HG03159 (cell line): ENCODE measurements around the gene FBXW11.
A peak's percentile ranks its signal among the peaks of the same experiment; 100 is the strongest.
"Not testable (repeated sequence)": the region's sequence is repeated elsewhere in the genome, so short reads cannot be mapped to it uniquely, and the experiment has no call there.

ENCODE experiments used
- ATAC-seq: cut with Tn5 transposase; IDR thresholded peaks from one replicate; pipeline ENCODE4 v1.9.1; 2021; ENCODE audit warnings: mild to moderate bottlenecking, moderate library complexity; ENCODE audit not compliant: unreplicated experiment

Gene FBXW11

DNA sequence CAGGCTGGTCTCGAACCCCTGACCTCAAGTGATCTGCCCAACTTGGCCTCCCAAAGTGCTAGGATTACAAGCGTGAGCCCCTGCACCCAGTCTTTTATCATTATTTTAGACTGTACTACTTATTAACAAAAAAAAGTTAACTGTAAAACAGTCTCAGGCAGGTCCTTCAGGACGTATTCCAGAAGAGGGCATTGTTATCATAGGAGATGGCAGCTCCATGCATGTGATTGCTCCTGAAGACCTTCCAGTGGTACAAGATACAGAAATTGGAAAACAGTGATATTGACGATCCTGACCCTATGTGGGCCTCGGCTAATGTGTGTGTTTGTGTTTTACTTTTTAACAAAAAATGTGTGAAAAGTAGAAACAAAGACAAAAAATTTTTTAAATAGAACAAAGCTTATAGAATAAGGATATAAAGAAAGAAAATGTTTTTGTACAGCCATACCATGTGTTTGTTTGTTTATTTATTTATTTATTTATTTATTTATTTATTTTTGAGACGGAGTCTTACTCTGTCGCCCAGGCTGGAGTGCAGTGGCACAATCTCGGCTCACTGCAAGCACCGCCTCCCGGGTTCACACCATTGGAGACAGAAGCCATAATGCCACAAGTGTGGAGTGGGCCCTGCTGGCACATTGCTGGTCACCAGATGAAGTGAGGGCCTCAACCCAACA is 13.8 kb upstream of the FBXW11 start:
- ATAC-seq: not testable (repeated sequence)

DNA sequence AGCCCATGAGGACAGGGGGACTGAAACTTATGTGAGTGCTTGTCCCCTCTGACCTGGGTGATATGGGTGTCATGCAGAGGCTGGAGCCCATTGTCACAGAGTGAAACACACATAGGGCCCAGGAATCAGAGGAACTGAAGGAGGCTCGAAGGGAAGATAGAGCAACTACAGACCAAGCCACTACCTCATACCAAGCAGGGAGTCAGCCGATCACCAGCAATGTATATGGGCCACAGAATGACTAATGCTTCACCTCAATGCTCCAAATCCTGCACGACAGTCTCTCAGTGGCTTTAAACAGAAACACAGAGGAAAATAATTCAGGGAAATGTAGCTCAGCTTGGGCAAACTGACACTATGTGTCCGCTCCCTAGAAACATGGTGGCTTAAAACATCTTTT is 8.9 kb upstream of the FBXW11 start:
- no peak for ATAC-seq

DNA sequence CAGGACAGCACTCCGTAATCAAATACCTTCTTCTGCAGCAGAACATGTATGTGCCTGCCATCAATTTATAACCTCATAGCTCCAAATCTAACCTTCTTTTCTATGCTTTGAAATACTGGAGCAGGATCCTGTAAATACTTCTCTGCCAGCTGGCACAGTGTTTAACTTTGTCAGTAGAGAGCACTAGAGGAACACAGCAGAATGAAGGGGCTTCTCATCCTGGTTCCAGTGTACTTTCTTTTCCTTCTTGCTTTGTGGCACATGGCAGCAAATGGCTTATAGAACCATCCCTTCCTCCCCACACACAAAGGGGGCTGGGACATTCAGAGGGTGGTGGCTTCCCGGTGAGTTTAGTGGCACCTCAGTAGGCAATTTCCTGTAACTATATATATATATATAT is 3.8 kb upstream of the FBXW11 start:
- ATAC-seq: no peak

DNA sequence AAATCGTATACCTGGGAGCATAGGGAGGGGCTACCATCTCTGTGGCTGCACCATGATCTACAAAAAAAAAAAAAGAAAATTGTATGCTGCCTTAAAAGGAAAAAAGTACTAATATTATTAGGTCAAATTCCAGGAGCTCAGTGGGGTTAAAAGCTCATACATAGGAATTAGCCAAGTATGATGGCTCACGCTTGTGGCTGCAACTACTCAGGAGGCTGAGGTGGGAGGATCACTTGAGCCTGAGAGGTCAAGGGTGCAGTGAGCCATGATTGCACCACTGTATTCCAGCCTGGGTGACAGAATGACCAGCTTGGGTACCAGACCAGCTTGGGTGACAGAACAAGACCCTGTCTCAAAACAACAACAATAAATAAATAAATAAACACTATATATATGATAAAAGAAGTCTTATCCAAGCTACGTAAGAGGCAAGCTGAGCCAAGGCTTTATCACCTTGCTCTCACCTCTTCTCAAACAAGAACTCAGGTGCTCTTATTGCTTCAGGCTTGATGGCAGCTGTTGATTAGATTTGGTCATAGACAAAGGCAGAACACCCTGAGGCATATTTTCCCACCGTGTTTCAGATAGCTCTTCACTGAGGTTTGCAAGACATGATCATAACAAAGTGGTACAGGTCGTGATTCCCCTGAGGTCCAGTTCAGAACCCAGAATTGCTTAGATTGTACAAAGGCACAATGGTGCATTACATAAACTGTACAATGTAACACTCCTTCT is 3.3 kb upstream of the FBXW11 start:
- no peak for ATAC-seq

DNA sequence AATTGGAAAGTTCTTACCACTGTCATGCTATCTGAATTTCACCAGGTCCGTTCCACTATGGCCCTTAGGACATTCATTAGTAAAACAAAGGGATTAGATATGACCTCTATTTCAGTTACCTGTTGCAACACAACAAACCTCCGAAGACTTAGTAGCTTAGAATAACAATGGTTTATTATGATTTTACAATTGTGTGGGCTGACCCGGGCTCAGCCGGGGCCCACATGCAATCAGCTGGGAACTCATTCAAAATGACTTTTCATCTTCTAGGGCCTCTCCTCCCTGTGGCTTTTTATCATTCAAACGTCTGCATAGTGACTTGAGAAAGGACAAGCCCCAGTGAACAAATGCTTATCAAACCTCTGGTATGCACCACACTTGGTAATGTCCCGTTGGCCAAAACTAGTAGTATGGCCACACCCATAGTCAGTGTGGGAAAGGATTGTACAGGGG is 2.3 kb upstream of the FBXW11 start:
- no peak for ATAC-seq

DNA sequence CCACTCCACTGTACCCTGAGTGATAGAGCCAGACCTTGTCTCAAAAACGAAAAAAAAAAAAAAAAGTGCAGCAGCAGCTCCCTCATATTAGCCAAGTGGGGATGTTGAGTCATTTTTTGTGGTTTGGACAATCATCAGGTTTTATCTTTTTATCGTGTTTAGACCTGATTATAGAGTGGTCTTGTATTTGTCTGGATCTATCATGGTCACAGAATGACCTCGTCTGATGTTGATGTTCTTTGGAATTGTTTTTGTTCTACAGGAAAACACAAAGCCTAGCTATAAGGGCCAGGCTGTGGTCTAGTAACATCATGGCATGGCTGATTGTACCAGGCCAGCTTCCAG is 1.6 kb upstream of the FBXW11 start:
- ATAC-seq: no peak

DNA sequence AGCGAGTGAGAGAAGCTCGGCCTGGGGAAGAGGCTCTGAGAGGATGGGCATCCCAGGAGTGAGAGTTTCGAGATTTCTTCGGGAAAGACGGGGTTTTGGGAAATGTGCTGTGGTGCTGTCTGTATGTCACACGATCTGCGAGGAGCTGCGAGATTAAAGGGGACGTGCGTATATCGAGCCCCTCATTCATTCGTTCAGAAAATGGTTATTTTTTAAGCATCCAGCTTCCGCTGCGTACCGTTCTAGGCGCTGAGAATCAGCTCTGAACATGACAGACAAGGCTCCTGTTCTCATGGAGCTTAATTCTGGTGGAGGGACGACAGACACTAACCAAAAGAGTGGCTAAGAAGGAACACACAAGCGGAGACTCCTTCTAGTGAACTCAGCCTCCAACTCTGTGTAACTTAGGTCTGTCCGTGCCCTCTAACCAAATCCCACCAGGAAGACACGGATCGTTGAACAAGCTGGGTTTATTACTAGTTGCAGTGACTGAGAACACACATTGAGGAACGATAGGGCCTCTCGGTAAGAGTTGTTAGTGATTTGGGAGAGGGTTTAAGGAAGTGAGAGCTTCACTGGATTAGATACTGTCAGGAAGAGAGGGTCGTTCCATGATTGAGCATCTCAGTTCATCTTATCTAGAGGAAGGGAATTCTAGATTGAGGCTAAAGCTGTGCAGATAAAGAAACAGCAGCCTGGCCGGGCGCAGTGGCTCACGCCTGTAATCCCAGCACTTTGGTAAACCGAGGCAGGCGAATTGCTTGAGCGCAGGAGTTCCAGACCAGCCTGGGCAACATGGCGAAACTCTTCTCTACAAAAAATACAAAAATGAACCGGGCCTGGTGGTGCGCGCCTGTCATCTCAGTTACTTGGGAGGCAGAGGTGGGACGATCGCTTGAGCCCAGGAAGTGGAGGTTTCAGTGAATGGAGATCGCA is 1.0 kb upstream of the FBXW11 start:
- no peak for ATAC-seq

DNA sequence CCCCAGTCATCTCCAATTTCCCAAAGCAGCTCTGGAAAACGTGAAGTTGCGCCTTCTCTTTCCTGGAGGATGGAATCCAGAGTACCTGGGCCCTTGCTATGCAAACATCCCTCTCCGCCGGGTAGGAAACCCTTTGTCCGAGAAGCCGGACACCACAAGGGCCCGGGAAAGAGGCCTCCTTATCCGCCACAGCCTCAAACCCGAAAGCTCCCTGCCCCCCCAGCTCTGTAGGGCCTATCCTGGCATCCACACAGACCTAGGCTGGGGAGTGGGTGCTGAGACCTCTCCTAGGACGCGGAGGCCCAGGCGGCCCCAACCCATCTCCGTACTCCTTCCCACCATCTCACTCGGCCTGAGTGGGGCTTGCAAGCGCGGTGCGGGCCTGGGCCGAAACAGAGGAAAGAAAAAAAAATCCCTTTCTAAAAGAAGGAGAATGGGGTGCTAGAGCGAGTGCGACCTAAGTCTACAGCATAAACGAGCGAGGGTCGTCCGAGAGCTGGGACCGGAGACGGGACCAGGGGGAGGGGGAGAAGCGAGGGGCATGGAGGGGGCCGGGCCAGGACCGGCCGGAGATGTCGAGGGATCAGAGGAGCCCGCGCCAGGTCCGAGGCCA is 624 bp downstream of the FBXW11 start:
- peak; percentile 2 for ATAC-seq

DNA sequence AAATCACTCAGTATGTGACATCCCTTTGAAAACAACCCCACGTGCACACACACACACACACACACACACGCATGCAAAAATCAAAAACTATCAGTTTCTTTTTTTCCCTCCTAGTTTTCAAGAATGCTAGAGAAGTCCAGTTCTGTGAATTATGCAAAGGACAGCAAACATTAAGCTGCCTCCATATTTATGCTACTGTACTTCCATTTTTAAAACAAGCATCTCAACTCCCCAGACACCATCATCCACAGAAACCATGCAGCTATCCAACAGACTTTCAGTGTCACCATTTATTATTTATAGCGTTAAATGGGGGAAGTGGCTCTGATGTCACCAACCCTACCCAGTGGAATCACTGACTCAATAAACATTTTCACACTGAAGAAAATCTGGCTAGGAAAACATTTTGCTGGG is 1.6 kb downstream of the FBXW11 start:
- no peak for ATAC-seq

DNA sequence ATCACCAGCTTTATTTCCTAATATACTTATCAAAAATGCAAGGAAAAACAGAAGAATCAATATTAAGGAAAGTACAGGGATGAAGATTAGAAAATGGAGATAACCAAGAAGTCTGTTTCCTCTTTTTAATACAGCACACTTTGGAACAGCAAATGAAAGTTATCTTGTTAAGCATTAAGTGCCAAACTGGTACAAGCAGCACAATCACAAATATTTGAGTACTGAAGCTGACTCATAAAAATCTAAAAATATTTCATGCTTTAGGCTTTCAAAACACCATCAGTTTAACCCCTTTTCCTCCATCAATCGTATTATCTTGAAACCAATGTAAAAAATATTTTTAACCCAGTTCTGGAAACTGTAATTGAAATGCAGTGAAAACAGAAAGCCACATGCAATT is 2.7 kb downstream of the FBXW11 start:
- ATAC-seq: no peak

DNA sequence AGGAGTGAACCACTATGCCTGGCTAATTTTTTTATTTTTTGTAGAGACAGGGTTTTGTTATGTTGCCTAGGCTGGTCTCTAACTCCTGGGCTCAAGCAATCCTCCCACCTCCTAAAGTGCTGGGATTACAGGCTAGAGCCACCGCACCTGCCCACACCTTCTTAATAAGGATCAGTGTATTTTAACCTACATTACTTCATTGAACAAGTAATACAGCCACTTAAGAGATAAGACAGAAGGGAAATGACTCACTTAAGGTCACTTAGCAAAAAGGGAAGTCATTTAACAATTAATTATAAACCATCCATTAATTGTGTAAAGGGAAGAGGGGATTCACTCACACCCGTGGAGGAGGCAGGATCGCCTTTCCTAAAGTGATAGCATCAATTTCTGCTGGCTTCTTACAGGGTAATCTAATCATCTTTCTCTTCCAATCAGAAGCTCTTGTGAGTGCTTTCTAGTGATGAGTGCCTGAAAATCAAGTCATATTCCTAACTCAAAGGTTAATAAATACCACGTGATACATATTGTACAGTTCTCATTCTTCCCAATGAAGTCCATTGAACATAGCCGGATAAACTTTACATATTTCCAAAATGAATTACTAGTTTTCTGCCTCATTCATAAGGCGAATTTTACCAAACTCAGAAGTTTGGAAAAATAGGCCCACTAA is 3.5 kb downstream of the FBXW11 start:
- ATAC-seq: no peak

DNA sequence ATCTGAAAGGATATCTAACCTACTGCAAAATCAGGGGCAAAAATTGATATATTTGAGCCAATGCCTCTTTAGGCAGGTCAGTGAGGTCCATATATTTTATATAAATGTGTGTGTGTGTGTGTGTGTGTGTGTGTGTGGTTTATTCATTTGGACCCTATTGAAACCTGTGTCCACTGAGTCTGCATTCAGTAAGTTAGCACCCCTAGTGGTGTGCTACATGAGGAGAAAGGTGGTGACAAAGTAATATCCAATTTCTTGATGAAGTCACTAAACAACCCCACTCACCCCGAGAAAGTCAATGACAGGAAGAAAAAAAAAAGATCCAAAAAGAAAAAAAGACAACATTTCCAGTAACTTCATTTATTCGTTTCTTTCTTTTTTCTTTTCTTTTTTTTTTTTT is 4.1 kb downstream of the FBXW11 start:
- no peak for ATAC-seq

DNA sequence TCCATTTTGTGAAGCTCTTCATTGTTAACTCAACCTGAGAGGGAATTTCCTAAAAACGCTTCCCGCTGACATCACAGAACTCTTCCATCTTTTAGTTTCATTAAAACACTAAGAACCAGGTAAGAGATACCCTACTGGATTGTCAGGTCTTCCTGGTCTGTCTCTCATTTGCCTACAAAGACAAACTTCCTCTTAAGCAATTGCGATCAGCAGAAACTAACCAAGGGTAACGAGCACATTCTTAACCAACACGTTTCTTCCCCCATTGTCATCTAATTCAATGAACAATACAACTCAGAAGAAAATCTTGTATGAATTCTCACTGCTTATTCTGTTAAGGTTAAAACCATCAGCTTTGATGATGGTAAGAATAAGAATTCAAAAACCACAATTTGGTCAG is 6.6 kb downstream of the FBXW11 start:
- ATAC-seq: peak; percentile 50

DNA sequence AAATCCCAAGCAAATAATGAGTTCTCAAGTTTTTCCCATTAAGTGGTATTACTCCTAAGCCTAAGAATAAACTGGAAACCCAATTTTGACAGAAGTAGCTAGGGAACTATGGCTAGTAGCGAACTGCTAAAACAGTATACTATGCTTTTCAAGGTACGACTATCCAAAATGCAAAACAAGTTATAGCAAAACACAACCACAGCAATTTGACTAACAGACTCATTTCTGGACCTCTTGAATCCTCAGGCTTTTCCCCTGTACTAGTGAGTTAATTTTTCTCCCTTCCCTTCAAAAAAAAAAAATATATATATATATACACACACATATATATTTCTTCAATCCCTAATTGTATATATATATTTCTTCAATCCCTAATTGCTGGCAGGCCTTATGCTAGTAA is 7.3 kb downstream of the FBXW11 start:
- ATAC-seq: no peak

DNA sequence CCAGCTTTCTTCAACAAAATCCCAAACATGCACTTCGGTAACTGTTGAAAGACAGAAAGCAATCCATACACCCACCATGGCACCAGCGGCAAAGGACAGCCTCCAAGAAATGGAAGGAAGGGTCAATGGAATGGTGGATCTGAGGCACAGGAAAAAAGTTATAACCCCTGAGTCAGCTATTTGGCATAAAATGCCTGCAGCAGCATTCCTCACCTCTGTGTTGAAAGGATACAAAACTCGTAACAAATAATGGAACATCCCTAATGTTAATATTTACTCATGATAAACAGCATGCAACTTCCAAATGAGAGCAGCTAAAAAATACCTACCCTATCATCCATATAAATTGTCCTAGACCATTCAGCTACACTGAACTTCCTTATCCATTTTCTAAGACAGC is 9.4 kb downstream of the FBXW11 start:
- ATAC-seq: no peak

DNA sequence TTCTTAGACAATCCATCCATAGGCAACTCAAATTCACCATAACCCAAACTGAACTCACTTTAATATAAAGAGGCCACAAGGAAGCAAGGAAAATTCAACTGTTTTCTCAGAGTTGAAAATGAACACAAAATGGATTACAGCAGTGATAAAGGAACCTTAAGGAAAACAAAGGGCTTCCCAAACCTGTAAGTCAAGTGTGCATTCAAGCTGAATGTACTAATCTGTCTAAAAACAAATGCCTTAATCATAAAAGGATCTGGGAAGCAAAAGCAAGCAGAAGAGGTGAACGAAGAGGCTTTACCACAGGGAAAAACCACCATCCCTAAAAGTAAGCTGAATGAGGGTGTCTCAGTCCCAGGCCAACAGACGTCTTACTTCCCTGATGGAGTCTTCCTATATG is 13.6 kb downstream of the FBXW11 start:
- no peak for ATAC-seq

DNA sequence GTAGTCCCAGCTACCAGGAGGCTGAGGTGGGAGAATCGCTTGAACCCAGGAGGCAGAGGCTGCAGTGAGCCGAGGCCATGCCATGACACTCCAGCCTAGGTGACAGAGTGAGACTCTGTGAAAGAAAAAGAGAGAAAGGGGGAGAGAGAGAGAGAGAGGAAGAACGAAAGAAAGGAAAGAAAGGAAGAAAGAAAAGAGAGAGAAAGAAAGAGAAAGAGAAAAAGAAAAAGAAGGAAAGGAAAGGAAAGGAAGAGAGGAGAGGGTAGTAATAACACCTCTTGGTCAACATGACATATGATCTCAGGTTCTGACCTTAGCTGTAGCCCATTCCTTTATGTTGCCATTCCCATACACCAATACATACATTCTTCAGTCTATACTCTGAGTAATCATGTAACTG is 14.1 kb downstream of the FBXW11 start:
- ATAC-seq: no peak

DNA sequence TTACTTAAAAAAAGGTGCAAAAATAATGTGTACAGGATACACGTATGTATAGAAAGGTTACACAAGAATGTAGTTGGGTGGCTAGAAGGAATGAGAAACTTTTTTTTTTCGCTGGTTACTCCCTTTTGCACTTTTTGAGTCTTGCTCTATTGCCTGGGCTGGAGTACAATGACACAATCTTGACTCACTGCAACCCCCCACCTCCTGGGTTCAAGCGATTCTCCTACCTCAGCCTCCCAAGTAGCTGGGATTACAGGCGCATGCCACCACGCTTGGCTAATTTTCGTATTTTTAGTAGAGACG is 15.8 kb downstream of the FBXW11 start:
- ATAC-seq: no peak

DNA sequence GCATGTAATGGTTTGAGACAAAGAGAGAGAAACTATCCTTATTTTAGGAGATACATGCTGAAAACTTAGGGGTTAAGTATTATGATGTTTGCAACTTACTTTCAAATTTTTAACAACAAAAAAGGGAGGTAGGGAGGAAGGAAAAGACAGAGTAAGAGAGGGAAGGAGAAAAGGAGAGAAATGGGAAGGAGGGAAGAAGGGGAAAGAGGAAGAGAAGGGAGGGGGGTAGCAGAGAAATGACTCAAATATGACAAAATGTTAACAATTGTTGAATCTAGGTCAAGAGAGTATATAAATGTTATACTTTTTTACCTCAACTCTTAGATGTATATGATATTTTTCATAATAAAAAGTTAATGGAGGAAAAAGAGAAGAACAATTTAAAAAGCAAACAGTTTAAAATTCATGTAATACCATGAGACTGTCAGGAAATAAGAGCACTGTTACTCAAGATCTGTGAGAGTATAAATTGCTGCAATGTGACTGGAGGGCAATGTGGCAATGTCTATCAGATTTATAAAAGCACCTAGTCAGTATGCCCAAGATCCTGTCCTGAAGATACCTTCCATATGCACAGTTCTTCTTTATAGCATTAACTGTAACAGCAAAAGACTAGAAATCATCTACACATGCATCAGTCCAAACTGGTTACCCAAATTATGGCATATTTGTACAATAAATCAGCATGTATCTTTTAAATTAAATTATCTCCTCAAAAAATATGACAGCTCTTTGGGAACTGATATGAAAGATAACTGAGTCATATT is 16.3 kb downstream of the FBXW11 start:
- no peak for ATAC-seq

DNA sequence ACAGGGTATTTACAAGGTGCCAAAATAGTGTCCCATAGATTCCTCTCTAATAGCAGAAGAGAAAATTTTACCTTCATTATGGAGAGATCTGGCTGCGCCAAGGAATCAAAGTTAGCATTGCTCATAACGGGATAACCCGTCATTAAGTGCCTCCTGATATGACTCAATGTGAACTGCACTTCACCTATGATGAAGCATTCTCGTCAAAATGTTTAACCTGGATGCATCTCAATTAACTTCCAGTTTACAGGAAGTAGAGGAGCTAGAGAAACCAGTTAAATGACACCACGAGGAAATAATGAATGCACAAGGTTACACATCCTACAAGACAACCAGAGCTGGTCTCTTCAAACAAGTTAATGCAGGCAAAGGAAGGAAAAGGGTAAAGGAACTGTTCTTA is 17.2 kb downstream of the FBXW11 start:
- peak; percentile 65 for ATAC-seq
